Activated CD4-positive, alpha-beta T cell treated with anti-CD3 and anti-CD28 coated beads for 48 hours (primary cell): Measurements from ENCODE around the gene GK.
"Not testable (repeated sequence)": the region's sequence is repeated elsewhere in the genome, so short reads cannot be mapped to it uniquely, and the experiment has no call there.

Source experiments
- DNase-seq: peaks from one replicate; pipeline ENCODE4 v3.0.0-alpha.2; 2020

The GK gene

GRCh38 chrX:30713061-30713525, 59.9 kb downstream of the GK start:
- DNase-seq = peak; percentile 63

- no peak for DNase-seq
Measured at GRCh38 chrX:30714138-30714537, 60.9 kb downstream of the GK start.

GRCh38 chrX:30715976-30716375, 62.8 kb downstream of the GK start:
- DNase-seq = no peak

- DNase-seq = no peak
Measured at GRCh38 chrX:30733852-30734660, 80.8 kb downstream of the GK start.

- no peak for DNase-seq
Measured at GRCh38 chrX:30734782-30735181, 81.6 kb downstream of the GK start.

- DNase-seq = peak; percentile 85
Measured at GRCh38 chrX:30735839-30736238, 82.6 kb downstream of the GK start.

- DNase-seq = no peak
Measured at GRCh38 chrX:30741545-30741944, 88.3 kb downstream of the GK start.

- no peak for DNase-seq
Measured at GRCh38 chrX:30748342-30748960, 95.2 kb downstream of the GK start.

- no peak for DNase-seq
Measured at GRCh38 chrX:30751497-30751896, 98.3 kb downstream of the GK start.

- DNase-seq = no peak
Measured at GRCh38 chrX:30762755-30763154, 109.5 kb downstream of the GK start.

GRCh38 chrX:30773764-30774163, 120.5 kb downstream of the GK start:
- DNase-seq = not testable (repeated sequence)

- no peak for DNase-seq
Measured at GRCh38 chrX:30777575-30777974, 124.4 kb downstream of the GK start.

GRCh38 chrX:30779453-30780030, 126.3 kb downstream of the GK start:
- no peak for DNase-seq
